ENCODE data around the gene PPP1R12B.
"Not testable (repeated sequence)": the region's sequence is repeated elsewhere in the genome, so short reads cannot be mapped to it uniquely, and the experiment has no call there.

GRCh38 chr1:202544766-202545449 is 196.4 kb downstream of the PPP1R12B start:
- TF ChIP-seq CTCF (IDR thresholded peaks at IDR 0.05); REST (IDR thresholded peaks at IDR 0.05; ENCODE audit: insufficient read depth in 1 of 2, low read depth in 2 of 2, low read length in 1 of 2); SIN3A (IDR thresholded peaks at IDR 0.05; ENCODE audit: borderline replicate concordance, insufficient read depth, low read depth, low read length); POLR2AphosphoS5 (IDR thresholded peaks at IDR 0.05; ENCODE audit: low read depth, low read length); TCF7L2 (IDR thresholded peaks at IDR 0.05; ENCODE audit: low read depth, low read length): not testable (repeated sequence)

Measured in Panc1 (cell line).